ENCODE data around the gene SMIM14.
"Not testable (repeated sequence)": the region's sequence is repeated elsewhere in the genome, so short reads cannot be mapped to it uniquely, and the experiment has no call there.

Gene SMIM14

DNA sequence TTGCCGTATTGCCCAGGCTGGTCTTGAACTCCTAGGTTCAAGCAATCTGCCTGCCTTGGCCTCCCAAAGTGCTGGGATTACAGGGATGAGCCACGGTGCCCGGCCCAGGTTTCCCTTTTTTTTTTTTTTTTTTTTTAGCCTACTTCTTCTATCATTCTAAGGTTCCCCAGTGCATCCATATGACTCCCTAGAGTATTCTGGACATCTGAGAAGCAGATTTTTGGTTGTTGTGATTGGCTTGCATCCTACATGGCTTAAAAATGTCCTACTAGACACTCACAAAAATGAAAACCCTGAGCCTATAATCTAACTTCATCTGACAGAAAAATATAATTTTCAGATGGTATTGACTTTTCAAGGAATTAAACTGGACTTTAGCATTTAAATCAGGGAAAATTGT, 41.7 kb downstream of the SMIM14 start:
- no peak for DNase-seq (ENCODE audit: low read depth)

DNA sequence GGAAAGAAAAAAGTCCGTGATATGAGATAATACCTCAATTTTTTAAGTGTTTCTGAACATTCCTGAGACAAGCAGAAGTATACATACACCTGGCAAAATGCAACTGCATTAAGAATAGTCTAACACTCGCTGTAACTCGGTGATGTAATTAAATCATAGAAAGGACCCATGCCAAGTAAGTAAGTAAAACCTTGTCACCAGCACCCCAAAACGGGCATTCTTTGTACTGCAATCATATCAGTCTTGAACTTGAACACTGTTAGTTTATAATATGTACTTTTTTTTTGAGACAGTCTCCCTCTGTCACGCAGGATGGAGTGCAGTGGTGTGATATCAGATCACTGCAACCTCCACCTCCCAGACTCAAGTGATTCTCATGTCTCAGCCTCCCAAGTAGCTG, 47.4 kb downstream of the SMIM14 start:
- DNase-seq (ENCODE audit: low read depth) = peak; percentile 60

DNA sequence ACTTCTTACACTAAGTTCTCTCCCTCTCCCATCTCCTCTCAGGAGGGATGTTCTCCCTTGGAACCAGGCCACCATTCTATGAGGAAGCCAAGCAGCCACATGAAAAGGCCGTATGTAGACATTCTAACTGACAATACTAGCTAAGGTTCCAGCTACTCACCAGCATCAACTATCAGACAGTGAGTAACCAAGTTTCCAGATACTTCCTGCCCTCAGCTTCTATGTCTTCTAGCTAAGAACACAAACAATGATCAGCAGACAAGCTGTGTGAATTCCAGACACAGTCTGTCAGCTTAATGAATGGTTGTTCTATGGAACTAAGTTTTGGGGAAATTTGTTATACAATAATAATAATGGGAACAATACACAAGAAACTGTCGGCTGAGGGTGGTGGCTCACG, 50.8 kb downstream of the SMIM14 start:
- DNase-seq (ENCODE audit: low read depth) = peak; percentile 10

DNA sequence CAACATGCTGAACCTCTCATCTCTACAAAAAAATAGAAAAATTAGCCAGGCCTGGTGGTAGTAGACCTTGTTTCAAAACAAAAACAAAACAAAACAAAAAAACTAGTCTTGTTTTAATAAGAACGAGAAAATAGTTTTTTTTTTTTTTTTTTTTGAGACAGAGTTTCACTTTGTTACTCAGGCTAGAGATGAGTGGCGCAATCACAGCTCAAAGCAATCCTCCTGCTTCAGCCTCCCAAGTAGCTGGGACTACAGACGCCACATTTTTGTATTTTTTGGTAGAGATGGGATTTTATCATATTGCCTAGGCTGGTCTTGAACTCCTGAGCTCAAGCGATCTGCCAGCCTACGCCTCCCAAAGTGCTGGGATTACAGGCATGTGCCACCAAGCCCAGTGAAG, 63.7 kb downstream of the SMIM14 start:
- no peak for DNase-seq (ENCODE audit: low read depth)

DNA sequence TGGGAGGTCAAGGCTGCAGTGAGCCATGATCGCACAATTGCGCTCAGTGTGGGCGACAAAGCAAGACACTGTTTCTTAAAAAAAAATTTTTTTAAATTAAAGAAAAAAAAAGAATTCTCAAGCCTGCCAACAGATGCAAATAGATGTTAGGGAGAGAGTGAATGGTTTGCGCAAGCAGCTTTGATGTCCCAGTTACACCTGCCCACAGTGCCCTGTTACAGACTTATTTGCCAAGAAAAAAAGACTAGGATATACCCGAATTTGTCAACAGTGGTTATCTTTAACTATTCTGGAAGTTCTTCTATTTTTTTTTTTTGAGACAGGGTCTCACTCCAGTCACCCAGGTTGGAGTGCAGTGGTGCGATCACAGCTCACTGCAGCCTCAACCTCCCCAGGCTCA, 67.2 kb downstream of the SMIM14 start:
- DNase-seq (ENCODE audit: low read depth) = no peak

DNA sequence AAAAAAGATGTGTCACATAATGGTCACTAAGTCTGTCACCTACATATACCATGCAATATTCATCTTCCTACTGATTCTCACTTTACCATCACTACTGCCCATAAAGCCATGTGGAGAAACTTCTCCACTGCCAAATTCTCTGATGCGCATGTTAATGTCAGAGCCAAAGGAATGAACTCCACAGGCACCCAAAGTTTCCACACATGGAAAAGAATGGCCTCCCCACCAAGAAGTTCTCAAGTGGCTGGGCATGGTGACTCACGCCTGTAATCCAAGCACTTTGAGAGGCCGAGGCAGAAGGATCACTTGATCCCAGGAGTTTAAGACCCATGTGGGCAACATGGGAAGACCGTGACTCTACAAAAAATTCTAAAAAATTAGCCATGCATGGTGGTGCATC, 67.6 kb downstream of the SMIM14 start:
- no peak for DNase-seq (ENCODE audit: low read depth)

DNA sequence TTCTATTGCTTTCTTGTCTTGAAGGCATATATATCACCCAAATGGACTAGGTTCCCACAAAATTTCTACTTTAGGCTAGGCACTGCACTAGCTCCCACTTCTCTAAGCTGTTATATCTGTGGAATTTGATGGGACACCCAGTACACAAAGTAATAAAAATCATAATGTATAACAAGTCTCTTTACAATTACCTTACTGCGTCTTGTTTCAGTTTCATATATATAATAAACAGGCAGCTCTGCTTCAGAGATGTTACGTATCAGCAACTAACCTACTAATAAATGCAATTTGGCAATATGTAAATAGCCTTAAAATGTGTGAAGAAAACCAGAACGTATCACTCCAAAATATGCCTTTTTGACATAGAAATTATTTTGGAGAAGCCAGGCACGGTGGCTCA, 69.5 kb downstream of the SMIM14 start:
- DNase-seq (ENCODE audit: low read depth) = no peak

DNA sequence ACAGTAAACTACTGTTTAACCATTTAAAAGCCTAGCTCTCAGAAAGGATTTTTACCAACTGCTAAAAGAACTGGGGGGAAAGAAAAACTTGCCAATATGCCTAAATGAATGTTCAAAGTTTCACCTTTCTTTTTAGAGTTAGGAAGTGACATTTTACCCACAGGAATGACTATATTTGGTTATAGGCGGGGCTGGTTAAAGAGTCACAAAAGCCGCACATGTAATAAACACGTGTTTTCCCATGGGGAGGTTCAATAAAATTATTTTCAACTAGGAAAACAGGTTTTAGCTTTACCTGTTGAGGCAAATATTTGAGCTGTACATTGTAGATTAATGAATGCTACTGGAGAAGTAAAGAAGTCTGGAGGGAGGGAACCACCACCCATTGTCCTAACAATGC, 69.9 kb downstream of the SMIM14 start:
- no peak for DNase-seq (ENCODE audit: low read depth)

DNA sequence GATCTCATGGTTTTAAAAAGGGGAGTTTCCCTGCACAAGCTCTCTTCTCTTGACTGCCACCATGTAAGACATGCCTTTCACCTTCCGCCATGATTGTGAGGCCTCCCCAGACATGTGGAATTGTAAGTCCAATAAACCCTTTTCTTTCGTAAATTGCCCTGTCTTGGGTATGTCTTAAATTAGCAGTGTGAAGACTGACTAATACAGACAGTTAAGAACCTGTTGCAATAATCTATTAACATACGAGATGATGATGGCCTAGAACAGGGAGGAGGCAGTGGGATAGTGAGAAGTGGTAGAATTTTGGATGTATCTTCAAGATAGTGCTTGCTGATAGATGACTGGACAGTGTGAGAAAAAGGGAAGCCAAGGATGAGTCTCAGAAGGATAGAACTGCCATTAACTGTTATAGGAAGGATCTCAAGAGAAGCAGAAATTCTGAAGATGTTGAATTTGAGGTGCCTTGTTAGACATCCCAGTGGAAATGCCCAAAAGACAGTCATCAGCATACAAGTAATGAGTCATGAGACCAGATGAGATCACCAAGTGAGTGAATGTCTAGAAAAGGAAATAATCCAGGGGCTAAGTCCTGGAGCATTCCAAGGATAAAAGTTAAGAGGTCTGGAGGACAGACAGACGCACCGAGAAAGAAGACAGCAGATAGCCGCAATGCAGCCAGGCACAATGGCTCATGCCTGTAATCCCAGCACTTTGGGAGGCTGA, 72.6 kb downstream of the SMIM14 start:
- peak; percentile 92 for DNase-seq (ENCODE audit: low read depth)

DNA sequence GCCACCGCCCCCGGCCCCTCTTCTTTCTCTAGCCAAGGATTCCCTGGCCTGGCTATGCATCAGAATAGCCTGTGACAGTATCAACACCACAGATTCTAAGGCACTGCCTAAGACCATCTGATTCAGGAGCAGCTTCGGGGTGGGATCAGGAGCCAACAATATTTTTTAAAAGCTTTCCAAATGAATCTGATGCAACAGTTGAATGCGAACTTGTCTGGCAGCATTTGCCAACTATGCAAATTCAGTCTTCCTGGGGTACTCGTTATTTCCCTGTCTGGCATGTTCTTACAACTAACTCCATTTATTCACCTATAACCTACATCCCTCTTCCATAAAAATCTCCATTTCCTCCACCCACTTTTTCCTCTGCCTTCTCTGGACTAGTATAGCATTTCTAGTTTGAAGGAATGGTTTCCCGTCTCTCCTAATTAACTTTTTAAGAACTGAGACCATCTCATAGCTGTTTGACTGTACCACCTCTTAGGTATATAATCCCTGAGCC, 75.3 kb downstream of the SMIM14 start:
- DNase-seq (ENCODE audit: low read depth) = no peak

DNA sequence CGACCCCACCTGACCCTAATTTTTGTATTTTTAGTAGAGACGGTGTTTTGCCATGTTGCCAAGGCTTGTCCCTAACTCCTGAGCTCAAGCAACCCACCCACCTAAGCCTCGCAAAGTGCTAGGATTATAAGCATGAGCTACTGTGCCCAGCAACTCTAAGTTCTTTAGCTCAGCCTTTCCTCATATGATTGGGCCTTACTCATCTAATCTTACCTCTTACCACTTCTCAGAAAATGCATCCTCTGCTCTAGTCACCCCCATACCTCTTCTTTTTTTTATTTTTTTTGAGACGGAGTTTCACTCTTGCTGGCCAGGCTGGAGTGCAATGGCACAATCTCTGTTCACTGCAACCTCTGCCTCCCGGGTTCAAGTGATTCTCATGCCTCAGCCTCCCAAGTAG, 75.9 kb downstream of the SMIM14 start:
- no peak for DNase-seq (ENCODE audit: low read depth)

DNA sequence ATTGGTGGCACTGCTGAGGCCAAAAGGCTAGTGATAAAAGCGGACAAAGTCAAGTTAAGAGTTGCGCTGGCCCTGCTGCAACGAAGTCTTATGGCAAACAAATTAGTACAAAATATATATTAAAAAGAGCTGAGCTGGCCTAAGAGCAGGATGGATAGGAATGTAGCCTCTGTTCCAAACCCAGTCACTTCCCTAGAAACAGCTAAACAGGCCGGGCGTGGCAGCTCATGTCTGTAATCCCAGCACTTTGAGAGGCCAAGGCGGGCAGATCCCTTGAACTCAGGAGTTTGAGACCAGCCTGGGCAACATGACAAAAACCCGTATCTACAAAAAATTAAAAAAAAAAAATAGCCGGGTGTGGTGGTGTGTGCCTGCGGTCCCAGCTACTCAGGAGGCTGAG, 79.0 kb downstream of the SMIM14 start:
- no peak for DNase-seq (ENCODE audit: low read depth)

DNA sequence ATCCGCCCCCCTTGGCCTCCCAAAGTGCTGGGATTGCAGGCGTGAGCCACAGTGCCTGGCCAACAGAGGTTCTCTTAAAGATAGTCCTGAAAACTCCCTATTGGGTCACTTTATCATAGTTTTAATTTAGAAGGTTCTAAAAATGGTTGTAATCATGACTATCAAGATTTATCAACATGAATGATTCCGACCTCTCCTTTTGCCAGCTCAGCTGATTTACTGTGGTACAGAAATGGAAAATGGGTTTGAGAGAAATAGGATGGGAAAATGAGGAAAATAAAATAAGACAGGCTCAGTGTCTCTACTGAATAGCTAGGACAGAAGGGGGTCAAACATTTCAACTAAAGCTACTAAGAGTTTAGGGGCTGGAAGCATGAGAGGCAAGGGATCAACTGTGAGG, 83.2 kb downstream of the SMIM14 start:
- no peak for DNase-seq (ENCODE audit: low read depth)

DNA sequence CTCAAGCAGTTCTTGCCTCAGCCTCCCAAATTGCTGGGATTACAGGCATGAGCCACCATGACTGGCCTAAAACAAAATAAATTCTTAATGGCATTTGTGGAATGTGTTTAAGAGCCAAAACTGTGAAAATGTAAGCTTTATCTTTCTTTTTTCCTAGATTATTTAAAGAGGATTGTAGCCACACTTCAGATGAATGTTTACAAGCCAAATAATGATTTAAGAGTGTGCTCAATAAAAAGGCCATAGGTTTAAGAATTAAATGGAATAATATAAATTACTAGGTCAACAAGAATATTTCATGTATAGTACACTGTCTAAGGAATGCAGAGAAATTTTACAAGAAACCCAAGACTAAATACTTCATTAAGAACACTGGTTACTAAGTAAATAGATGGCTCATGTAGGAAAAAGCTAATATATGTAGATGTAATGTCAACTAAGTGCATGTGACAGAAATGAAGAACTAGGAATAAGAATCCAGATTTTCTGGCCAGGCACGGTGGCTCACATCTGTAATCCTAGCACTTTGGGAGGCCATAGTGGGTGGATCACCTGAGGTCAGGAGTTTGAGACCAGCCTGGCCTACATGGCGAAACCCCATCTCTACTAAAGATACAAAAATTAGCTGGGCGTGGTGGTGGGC, 90.1 kb downstream of the SMIM14 start:
- no peak for DNase-seq (ENCODE audit: low read depth)

DNA sequence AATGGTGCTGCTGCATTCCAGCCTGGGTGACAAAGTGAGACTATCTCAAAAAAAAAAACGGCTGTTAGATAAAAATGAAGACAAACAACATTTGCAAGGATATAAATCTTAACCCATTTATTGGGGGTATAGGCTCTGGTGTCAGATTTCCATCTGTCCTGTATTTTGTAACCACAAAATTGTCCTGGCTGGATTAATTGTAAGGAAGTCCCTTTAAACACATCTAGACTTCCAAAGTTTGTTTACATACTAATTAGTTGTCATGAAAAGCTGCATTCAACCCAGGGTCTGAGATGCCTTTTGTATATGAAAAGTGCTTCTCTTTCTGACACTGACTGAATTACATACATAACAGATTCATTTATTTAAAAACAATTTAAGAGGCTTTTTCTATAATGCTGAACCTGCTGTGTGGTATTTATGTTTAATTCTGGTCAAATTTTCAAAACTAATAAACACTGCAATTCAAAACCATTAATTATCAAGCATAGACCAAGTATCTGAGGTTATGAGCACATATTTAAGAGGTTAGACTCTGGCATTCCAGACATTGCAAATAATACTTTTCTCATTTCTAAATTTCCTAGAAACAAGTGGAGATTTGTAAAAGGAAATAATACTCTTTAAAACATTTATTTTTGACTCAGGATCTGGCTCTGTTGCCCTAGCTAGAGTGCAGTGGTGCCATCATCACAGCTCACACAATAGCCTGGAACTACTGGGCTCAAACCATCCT, 93.9 kb downstream of the SMIM14 start:
- DNase-seq (ENCODE audit: low read depth) = no peak

DNA sequence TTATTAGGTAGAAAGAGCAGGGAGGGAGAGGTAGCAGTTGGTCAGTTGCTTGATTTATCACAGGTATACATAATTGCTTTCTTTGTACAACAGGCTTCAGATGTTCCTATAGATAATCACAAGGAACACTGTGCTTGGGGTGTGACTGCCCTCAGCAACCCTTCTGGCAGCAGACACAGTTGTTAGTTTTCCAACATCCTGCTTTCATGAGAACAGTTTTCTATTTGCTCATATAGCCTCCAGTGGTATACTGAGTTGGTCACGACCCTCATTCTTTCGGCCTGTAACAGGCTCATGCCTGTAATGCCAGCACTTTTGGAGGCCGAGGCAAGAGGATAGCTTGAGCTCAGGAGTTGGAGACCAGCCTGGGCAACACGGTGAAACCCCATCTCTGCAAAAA, 94.6 kb downstream of the SMIM14 start:
- DNase-seq (ENCODE audit: low read depth) = not testable (repeated sequence)

DNA sequence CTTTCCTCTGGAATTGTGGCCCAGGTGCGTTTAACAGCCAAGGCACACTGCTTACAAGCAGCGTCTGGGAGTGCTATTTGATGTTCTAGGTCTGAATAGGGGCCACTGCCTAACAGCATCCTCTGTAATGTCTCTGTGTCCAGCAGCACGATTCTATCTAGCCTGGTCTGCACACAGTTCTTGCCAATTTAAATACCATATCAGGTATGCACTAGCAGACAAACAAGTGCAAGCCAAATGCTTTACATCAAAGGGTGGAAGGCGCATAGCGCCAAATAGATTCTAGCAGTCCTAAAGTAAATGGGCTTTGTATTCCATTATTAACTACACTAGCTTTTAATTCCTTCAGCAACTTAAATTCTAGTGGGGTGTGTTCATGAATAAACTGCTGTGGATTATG, 95.6 kb downstream of the SMIM14 start:
- DNase-seq (ENCODE audit: low read depth) = no peak

DNA sequence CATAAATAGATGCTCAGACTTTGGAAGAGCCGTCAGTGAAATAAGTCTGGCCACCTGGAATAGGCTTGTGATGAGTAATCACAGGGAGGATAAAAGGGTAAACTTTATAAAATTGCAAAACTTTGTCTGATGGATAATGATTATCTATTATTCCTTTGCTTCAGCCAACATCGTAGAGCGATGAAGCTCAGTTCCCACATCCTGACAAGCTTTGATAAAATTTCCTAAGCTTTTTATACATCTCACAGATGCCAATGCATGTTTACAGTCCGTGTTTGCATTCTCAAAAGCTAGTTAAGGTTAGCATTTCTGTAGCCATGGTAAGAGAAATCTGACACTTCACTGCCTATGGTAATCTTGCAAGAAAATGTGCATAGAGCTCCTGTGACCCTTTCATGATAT, 96.1 kb downstream of the SMIM14 start:
- DNase-seq (ENCODE audit: low read depth) = no peak

DNA sequence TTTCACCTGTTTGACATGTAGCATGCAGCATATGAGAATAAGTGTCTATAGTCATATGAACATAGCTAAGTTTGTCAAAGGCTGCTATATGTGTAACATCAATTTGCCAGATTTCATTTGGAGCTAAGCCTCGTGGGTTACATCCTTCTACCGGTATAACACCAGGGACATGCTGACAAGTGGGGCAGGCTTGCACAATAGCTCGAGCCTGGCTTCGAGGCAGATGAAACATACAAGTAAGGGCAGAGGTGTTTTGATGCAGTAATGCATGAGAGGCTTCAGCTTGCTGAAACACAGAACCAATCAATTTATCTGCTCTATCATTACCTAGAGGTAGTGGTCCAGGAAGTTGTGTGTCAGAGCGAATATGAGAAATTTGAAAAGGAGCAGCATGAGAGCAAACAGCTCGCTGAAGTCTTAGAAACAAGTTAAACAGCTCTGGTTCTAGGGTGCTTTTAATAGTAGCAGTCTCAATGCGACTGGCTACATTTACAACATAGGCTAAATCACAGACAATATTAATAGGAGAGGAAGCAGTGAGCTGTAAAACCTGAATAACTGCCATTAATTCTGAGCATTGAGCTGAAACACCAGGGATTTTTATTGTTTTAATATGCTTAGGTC, 96.6 kb downstream of the SMIM14 start:
- DNase-seq (ENCODE audit: low read depth) = no peak

DNA sequence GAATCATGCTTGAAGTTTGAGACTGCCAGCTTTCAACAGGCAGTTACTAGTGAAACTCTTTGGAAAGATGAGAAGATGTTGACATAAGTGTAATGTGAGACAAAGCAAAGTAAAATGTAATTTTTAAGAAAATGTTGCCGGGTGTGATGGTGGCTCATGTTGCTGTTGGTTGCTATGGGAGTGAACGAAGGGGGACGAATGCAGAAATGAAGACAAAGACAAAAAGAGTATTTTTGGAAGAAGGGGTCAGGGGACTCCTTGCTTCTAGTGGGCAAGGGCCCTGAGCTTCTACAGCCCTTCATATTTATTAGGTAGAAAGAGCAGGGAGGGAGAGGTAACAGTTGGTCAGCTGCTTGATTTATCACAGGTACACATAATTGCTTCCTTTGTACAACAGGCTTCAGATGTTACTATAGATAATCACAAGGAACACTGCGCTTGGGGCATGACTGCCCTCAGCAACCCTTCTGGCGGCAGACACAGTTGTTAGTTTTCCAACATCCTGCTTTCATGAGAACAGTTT, 99.5 kb downstream of the SMIM14 start:
- DNase-seq (ENCODE audit: low read depth) = no peak

DNA sequence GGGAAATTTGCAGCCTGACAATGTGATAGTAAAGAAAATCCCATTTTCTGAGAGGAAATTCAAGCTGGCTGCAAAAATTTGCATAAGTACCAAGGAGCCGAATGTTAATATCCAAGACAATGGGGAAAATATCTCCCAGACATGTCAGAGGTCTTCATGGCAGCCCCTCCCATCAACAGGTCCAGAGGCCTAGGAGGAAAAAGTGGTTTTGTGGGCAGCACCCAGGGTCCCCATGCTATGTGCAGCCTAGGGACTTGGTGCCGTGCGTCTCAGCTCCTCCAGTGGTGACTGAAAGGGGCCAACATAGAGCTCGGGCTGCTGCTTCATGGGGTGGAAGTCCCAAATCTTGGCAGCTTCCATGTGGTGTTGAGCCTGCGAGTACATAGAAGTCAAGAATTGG, 105.1 kb downstream of the SMIM14 start:
- no peak for DNase-seq (ENCODE audit: low read depth)

DNA sequence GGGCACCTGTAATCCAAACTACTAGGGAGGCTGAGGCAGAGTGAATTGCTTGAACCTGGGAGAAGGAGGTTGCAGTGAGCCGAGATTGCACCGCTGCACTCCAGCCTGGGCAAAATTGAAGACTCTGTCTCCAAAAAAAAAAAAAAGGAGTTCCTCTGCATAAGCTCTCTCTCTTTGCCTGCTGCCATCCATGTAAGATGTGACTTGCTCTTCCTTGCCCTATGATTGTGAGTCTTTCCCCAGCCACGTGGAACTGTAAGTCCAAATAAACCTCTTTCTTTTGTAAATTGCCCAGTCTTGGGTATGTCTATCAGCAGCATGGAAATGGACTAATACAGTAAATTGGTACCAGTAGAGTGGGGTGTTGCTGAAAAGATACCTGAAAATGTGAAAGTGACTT, 106.4 kb downstream of the SMIM14 start:
- DNase-seq (ENCODE audit: low read depth) = not testable (repeated sequence)

DNA sequence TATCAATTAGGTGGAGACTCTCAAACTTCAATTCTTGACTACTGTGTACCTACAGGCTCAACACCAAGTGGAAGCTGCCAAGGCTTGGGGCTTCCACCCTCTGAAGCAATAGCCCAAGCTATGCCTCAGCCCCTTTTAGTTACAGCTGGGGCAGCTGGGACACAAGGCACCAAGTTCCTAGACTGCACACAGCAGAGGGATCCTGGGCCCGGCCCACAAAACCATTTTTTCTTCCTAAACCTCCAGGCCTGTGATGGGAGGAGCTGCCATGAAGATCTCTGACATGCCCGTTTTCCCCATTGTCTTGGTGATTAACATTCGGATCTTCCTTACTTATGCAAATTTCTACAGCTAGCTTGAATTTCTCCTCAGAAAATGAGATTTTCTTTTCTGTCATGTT, 108.0 kb downstream of the SMIM14 start:
- no peak for DNase-seq (ENCODE audit: low read depth)

All from ELR (cell line).